Fibroblast of skin of back (primary cell): ENCODE data around the gene CFAP100.

ENCODE experiments used
- DNase-seq: peaks from one replicate; pipeline ENCODE4 v3.0.0-alpha.2; 2013

The CFAP100 gene

GRCh38 chr3:126442856-126443242, 48.1 kb downstream of the CFAP100 start:
- DNase-seq, result no peak

DNA sequence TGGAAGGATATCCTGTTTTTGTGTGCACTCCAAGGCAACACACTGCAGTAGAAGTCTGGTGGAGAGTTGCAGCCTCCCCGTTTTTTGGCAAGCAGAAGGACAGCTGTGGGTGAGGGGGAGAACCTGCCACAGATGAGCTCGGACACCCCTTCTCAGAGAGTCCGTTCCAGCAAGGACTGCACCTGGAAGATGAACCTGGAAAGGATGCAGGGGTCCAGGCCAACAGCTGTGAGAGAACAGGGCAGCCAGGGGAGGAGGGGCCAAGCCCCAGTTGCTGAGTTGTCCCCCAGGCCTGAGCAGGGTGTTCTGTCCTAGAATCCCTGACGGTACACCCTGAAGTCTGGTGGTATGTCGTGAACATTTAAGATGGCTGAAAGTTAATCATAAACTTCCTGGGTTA, 50.8 kb downstream of the CFAP100 start:
- no peak for DNase-seq

- DNase-seq, result no peak
Measured at GRCh38 chr3:126446301-126446700, 51.6 kb downstream of the CFAP100 start.

GRCh38 chr3:126446791-126447190, 52.1 kb downstream of the CFAP100 start:
- no peak for DNase-seq

- no peak for DNase-seq
Measured at GRCh38 chr3:126447456-126448106, 52.9 kb downstream of the CFAP100 start.

DNA sequence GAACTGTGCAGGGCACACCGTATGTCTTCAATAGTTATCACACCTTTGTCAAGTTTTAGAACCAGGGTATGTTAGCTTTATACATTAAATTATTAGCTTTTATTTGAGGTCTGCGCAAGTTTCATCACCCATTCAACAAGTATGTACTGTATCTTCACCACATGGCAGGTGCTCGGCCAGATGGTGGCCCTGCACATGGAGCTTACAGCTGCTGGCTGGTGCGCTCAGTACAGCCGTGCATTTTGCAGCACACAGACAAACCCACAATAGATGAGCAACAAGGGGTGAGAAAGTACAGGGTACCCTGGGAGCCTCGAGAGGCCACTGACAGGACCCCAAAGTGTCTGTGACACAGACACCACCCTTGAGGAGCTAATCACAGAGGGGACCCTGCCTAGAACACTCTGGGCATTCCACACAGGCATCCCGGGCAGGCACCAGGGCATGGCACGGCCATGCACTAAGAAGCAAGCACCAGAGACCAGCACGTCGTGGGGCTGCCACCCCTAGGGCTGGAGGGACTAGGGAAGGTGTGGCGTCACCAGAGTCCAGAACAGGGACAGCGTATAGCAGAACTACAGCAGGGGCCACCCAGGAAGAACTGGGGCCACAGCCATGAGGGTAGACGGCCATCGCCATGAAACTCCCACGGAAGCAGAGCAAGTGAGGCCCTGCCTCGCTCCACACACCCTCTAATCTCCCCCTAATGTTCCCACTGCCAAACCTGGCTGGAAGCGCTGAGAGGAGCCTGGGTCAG, 53.6 kb downstream of the CFAP100 start:
- no peak for DNase-seq

GRCh38 chr3:126448893-126449180, 54.1 kb downstream of the CFAP100 start:
- no peak for DNase-seq

GRCh38 chr3:126449621-126450051, 54.9 kb downstream of the CFAP100 start:
- DNase-seq, result no peak

DNA sequence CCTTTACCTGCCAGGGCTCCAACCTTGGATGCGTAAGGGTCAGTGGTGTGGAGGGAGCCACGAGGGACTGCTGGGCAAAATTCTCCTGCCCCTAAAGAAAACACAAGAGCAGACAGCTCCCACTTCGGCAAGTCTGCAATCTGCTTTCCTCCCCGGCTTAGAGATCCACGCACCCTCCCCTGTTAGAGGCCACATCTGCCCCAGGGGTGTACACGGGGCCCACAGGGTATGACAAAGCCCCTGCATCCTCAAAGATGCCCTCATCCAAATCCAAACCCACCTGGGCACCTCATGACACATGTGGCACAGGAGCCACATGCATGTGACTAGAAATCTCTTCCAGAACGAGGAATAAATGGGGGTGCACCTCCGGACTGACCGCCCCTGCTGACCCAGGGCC, 55.5 kb downstream of the CFAP100 start:
- DNase-seq, result no peak

- no peak for DNase-seq
Measured at GRCh38 chr3:126450744-126451143, 56.0 kb downstream of the CFAP100 start.

DNA sequence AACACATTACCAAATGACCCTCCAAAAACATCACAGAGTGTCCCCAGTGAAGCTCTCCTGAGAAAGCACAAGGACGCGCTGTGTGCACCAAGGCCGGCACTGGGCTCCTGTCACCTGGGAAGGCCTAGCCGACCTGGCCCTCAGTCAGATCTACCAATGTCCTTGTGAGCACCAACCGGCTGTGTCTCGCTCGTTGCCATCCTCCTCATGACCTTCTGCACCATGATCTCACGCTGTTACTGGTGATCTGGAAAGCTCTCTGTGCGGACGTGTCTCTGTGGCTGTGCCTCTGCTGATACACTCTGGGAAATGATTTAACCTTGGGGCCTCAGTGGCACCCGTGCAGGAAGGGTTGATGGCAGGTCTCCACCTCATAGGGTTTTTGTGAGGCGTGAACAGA, 56.8 kb downstream of the CFAP100 start:
- DNase-seq, result no peak

GRCh38 chr3:126452213-126452612, 57.5 kb downstream of the CFAP100 start:
- no peak for DNase-seq

DNA sequence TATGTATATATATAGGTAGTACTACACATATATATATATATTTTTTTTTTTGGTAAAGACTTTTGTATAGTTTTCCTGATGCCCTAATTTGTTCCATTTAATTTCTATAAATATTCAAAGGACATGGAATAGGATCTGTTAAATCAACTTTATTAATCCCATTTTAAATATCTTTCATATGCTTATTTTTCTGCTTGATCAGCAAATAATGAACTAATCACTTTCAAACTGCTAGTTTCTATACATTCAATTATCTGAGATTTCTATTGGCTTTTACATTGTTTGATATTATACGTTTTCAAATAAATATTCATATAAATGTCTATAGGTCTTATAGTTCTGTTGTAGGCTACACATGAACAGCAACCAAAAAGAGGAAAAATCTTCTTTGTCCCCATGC, 59.3 kb downstream of the CFAP100 start:
- DNase-seq, result no peak

DNA sequence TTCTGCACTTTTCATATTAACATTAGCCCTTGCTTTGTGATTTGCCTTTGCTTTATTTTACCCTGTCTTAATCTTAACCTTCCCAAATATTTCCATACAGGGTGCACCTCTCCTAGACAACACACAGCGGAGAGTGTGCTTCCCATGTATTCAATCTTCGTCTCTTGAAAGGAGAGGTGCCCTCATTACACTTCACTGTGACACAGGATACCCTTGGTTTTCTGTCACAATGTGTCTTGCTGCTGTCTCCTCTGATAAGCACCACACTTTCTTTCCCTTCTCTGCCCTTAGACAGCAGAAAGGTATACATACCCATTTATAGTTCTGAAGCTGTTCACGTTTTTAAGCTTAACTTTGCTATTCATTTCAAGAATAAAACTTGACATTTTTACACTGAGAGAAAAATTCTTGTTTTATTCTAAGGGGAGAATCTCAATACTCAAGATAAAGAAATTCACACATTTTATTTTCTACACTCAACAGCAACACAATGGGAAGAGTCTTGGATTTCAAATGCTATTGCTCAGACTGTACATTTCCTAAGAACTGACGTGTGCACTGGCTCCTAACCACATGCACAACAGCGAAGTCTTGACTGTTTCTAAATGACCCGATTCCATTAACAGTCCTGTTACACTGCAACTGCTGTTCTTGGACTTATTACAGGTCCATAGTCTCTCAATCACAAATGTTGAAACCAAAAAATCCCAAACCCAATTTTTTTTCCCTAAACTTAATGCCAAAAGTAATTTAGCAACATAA, 59.9 kb downstream of the CFAP100 start:
- no peak for DNase-seq

DNA sequence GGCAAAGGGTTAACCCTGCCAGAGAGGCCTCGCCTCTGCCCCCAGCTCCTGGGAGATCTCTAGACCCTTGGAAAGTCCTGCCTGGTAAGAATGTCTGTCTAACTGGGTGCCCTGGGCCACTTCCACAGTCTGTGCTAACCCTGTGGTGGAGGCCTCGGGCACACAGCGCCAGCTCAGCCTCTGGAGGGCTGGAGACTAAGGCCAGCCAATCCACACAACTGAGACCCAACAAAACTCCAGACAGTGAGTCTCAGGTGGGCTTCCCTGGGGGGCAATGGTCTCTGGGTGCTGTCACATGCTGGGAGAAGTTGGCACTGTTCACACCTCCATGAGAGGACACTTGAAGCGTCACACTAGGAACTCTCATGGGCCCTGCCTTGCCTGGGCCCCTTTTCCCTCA, 61.5 kb downstream of the CFAP100 start:
- no peak for DNase-seq

DNA sequence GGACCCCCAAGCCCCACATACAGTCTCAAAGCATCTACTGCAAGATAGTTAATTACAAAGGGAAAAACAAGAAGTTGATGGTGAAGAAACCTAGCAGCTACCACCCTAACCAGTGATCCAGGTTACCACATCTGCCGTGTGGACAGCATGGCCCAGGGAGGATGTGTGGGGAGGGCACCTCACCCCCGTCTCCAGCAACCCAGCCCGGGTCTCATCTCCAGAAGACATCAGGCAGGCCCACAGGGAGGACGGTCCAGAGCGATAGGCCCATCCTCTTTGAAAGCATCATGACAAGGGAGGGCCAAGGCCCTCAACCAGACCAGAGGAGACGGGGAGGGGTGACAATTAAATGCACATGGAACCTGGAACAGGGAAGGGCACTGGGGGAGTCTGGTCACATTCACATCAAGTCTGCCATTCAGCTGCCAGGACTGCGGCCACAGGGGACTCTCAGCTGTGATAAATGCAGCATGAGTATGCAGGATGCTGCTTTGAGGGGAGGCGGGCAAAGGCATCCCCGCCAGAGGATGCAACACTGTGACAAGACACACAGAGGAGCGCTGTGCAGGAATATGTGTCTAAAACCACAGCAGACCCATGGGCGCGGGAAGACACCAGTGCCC, 62.2 kb downstream of the CFAP100 start:
- no peak for DNase-seq

- DNase-seq, result no peak
Measured at GRCh38 chr3:126459111-126459762, 64.5 kb downstream of the CFAP100 start.

- no peak for DNase-seq
Measured at GRCh38 chr3:126459763-126460127, 65.0 kb downstream of the CFAP100 start.

GRCh38 chr3:126460381-126460780, 65.7 kb downstream of the CFAP100 start:
- DNase-seq, result no peak

DNA sequence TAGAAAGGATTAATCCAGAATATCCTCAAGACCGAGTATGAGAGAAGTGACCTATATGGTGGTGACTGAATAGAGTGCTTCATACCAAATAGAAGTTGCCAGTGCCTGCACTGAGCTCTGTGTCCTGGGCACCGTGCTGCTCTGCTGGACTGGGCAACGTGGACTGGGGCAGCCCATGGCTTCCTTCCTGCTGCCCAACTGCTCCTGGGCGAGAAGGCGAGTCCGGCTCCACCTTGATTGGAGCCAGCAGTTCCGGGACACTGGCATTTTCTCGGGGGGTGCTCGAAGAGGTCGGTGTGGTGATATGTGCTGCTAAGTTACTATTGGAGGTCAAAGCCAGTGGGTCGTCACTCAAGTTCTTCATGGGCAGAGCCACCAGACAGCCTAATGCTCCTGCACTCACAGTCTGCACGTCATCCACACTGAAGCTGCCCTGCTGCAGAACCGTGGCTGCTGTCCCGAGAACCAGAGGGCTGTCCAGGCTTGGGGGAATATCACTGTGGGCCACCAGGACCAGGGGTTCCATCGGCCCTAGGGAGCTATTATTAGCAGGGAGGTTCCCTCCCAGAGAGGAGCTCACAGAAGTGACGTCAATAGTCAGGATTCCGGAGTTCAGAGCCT, 66.9 kb downstream of the CFAP100 start:
- DNase-seq, result no peak

- DNase-seq, result no peak
Measured at GRCh38 chr3:126463521-126463920, 68.8 kb downstream of the CFAP100 start.

- DNase-seq, result no peak
Measured at GRCh38 chr3:126464093-126464492, 69.4 kb downstream of the CFAP100 start.
